MCF 10A (cell line): Measurements from ENCODE around the gene SERPINA3. TPM values are rescaled to one million over a fixed set of nuclear protein-coding genes. Genes with fewer than 3 reads are reported as not detected.

Source experiments
- BruUV-seq: library from RNA; stranded (reverse); fragments of 400-500 nt; replicated peaks from 2 replicates; lab custom pipeline; 2021; lab: Mats Ljungman, UMichigan
- CTCF ChIA-PET: fragments of 300-600 bp; sonication (Branson Sonifier 250); formaldehyde crosslinking; extraction: SDS; loops from one replicate; lab custom pipeline; 2021; ENCODE audit warnings: antibody characterized with exemption, inconsistent platforms; lab: Yijun Ruan, JAX
- POLR2A ChIA-PET: fragments of 300-600, 350-650 bp; sonication (Branson Sonifier 250); formaldehyde crosslinking; extraction: SDS; loops from one replicate; lab custom pipeline; 2020; ENCODE audit warnings: antibody characterized with exemption, inconsistent platforms; lab: Yijun Ruan, JAX
- DNase-seq: peaks from one replicate; pipeline ENCODE4 v3.0.0-alpha.2; 2018; ENCODE audit not compliant: unreplicated experiment
- H3K27ac Mint-ChIP-seq: one replicate; pipeline ENCODE4 v1.8.0; 2022; ENCODE audit warnings: mild to moderate bottlenecking, low read depth, mixed read lengths; ENCODE audit not compliant: unreplicated experiment
- H3K27me3 Mint-ChIP-seq: one replicate; pipeline ENCODE4 v1.8.0; 2022; ENCODE audit warnings: mixed read lengths; ENCODE audit not compliant: insufficient read depth, unreplicated experiment
- H3K36me3 Mint-ChIP-seq: one replicate; pipeline ENCODE4 v1.8.0; 2022; ENCODE audit warnings: mild to moderate bottlenecking, moderate library complexity, mixed read lengths; ENCODE audit not compliant: insufficient read depth, unreplicated experiment
- H3K4me1 Mint-ChIP-seq: one replicate; pipeline ENCODE4 v1.8.0; 2022; ENCODE audit warnings: mixed read lengths; ENCODE audit not compliant: insufficient read depth, unreplicated experiment
- H3K4me3 Mint-ChIP-seq: one replicate; pipeline ENCODE4 v1.8.0; 2022; ENCODE audit warnings: mild to moderate bottlenecking, moderate library complexity, mixed read lengths; ENCODE audit not compliant: unreplicated experiment
- H3K9me3 Mint-ChIP-seq: one replicate; pipeline ENCODE4 v1.8.0; 2022; ENCODE audit warnings: mixed read lengths; ENCODE audit not compliant: unreplicated experiment
- intact Hi-C: fragments of 100-400 bp; cut with micrococcal nuclease; formaldehyde crosslinking; loops from 2 replicates; pipeline ENCODE4 v1.14.1; 2022
- total RNA-seq: library from RNA; stranded (reverse); gene quantifications from 2 replicates; pipeline ENCODE4 v1.2.3, GENCODE V29; 2022
- TF ChIP-seq, protein P1 (sequence below): fragments of 200-600 bp; IDR thresholded peaks from one replicate; pipeline ENCODE4 v1.8.0; 2022; ENCODE audit warnings: antibody characterized with exemption, mild to moderate bottlenecking; ENCODE audit not compliant: unreplicated experiment

SERPINA3 gene
- total RNA-seq, 1 experiment from 2014 or later: 44.5 TPM

DNA sequence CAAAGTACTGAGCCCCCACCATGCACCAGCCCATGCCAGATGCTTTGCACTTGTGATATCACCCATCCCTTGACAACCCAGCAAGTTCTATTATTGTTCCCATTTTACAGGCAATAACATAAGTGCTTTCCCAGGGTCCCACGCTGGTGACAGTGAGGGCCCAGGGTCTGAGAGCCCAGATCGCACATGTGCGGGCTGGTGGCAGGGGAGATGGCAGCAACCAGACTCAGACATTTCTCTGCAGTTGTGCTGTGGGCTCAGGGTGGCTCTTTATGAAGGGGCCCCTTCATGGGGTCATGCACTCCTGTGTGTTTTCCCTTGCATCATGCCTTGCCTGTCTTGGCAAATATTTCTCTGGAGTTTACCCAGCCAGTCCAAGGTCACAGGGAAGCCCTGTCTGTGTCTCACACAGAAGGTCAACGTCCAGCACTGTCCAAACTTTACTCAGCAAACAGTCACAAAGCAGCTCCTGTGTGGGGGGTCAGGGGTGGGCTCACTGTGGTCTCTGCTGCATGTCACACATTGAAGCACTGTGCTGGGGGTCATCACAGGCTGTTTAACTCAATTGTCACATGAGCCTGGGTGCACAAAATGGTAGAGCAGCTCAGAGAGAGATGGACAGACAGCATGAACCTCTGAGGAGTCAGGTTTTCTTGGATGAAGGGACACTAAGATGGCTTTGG lies 18.3 kb upstream of the SERPINA3 start:
- Mint-ChIP-seq H3K27me3 (no peaks in the 10 kb centered on the region), H3K27ac (peak overlapping the region; percentile 18), H3K4me3 (no peak overlapping the region), H3K36me3 (no peaks in the 10 kb centered on the region), H3K4me1 (peaks cover 14% of the 10 kb centered on the region), H3K9me3 (peaks cover 11% of the 10 kb centered on the region)
- ChIA-PET POLR2A (no interaction called here), CTCF (interaction anchor here (0.6 kb wide), 1 partner anchor 114 kb away, joined by 6 read pairs; no protein-coding TSS in a partner anchor)
- TF ChIP-seq, protein P1, sequence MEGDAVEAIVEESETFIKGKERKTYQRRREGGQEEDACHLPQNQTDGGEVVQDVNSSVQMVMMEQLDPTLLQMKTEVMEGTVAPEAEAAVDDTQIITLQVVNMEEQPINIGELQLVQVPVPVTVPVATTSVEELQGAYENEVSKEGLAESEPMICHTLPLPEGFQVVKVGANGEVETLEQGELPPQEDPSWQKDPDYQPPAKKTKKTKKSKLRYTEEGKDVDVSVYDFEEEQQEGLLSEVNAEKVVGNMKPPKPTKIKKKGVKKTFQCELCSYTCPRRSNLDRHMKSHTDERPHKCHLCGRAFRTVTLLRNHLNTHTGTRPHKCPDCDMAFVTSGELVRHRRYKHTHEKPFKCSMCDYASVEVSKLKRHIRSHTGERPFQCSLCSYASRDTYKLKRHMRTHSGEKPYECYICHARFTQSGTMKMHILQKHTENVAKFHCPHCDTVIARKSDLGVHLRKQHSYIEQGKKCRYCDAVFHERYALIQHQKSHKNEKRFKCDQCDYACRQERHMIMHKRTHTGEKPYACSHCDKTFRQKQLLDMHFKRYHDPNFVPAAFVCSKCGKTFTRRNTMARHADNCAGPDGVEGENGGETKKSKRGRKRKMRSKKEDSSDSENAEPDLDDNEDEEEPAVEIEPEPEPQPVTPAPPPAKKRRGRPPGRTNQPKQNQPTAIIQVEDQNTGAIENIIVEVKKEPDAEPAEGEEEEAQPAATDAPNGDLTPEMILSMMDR: no peak
- intact Hi-C loops: no loop called here
- no TSS peak for BruUV-seq
- no peak for DNase-seq

DNA sequence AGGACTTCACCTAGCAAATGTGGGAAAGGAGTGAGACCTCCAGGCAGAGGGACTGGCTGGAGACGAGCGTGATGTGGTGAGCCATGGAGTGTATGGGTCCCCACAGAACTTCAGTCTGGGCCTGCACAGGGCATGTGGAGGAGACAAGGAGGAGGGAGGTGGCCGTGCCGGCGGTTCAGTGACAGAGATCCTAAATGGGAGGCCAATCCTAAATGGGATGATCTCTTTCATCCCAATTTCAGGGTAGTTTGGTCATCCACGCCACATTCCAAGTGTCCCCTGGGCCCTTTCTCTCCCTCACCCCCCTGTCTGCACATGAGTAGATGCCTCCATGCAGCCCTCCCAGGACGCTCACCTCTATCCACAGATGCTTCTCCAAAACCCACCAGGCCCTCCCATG lies 17.8 kb upstream of the SERPINA3 start:
- Mint-ChIP-seq H3K36me3 (no peaks in the 10 kb centered on the region), H3K4me3 (no peak overlapping the region), H3K9me3 (peaks cover 11% of the 10 kb centered on the region), H3K27ac (peak overlapping the region; percentile 18), H3K27me3 (no peaks in the 10 kb centered on the region), H3K4me1 (peaks cover 19% of the 10 kb centered on the region)
- ChIA-PET CTCF (interaction anchor here (0.6 kb wide), 1 partner anchor 115 kb away, joined by 6 read pairs; no protein-coding TSS in a partner anchor), POLR2A (interaction anchor here (0.7 kb wide), 1 partner anchor 490 kb away, joined by 3 read pairs; no protein-coding TSS in a partner anchor)
- intact Hi-C loops: no loop called here
- BruUV-seq: no TSS peak
- TF ChIP-seq, protein P1: no peak
- DNase-seq: no peak

DNA sequence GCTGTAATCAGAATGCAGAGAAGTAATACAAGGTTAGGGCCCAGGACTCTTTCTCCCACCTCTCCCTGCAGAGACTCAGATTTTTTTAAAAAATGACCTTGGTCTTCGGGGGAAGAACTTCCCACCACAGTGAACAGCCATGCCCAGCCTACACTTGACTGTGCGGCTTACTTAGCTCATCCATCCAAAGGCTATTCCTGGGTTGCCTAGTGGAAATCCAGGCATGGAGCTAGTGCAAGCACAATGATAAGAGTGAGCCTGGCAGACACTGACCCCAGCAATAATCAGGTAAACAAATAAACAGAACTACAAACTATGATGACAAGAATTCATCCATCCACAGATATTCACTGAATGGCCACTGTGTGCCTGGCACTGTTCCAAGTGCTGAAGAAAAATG lies 16.3 kb upstream of the SERPINA3 start:
- TF ChIP-seq, protein P1: no peak
- H3K4me3 Mint-ChIP-seq: no peak overlapping the region

DNA sequence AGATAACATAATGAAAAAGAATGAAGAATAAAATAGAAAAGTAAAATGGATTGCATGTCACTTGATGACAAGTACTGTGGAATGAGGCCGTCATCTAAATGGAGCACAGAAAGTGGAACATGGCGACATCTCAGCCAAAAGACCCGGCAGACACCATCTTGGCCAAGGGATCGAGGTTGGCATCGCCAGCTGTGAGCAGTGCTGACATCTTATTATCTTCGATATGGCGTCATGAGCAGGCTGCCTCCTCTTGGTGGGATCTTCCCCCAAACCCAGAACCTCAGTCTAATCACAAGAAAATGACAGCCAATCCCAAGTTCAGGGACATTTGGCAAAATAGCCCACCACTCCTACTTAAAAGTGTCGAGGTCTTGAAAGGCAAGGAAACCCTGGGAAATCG lies 15.8 kb upstream of the SERPINA3 start:
- intact Hi-C loops: no loop called here
- peaks cover 36% of the 10 kb centered on the region for H3K4me1 Mint-ChIP-seq
- CTCF ChIA-PET: interaction anchor here (0.5 to 0.7 kb wide), 2 partner anchors 54 to 108 kb away, joined by 3 read pairs; no protein-coding TSS in a partner anchor

More for the DNA sequence above, 16.3 kb upstream of the SERPINA3 start:
- Mint-ChIP-seq H3K27ac (no peak overlapping the region), H3K9me3 (peaks cover 7% of the 10 kb centered on the region), H3K4me1 (peaks cover 32% of the 10 kb centered on the region), H3K27me3 (no peaks in the 10 kb centered on the region), H3K36me3 (no peaks in the 10 kb centered on the region)
- no peak for DNase-seq
- intact Hi-C loops: no loop called here
- ChIA-PET POLR2A (no interaction called here), CTCF (interaction anchor here (0.5 to 1.1 kb wide), 3 partner anchors 22 to 107 kb away, joined by 3 to 5 read pairs (median 4); no protein-coding TSS in a partner anchor)
- no TSS peak for BruUV-seq

More for the DNA sequence above, 15.8 kb upstream of the SERPINA3 start:
- Mint-ChIP-seq H3K36me3 (no peaks in the 10 kb centered on the region), H3K9me3 (peaks cover 3% of the 10 kb centered on the region), H3K4me3 (no peak overlapping the region), H3K27me3 (no peaks in the 10 kb centered on the region), H3K27ac (no peak overlapping the region)
- TF ChIP-seq, protein P1: no peak
- no TSS peak for BruUV-seq
- DNase-seq: no peak
- POLR2A ChIA-PET: no interaction called here
